Skeletal muscle cell (primary cell): Measurements from ENCODE around the gene RPL18A.

Experiments used
- DNase-seq: peaks from one replicate; pipeline ENCODE4 v3.0.0-alpha.2; 2010; ENCODE audit warnings: low read depth
- H3K4me3 ChIP-seq: 2 replicates; pipeline ENCODE4 v1.5.1; 2011; ENCODE audit warnings: low read depth, mild to moderate bottlenecking, control low read depth, low read length, moderate library complexity

RPL18A gene

DNA sequence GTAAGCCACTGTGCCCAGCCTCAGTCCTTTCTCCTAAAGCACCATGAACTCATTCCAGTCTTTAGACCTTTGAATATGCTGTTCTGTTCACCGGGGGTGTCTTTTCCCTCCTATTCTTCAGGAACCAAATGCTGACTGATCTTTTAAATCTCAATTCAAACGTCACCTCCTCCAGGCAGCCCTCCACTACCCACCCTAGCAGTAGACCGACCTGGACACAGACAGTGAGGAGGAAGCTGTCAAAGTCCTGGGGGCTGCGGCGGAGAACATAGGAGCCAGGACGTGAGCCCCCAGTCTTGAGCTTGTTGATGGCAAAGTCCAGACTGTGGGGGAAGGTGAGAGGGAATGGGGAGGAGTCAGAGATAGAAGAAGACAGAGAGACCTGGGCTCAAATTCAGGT lies 19.7 kb upstream of the RPL18A start:
- no peak for DNase-seq
- no peak overlapping the region for H3K4me3 ChIP-seq

DNA sequence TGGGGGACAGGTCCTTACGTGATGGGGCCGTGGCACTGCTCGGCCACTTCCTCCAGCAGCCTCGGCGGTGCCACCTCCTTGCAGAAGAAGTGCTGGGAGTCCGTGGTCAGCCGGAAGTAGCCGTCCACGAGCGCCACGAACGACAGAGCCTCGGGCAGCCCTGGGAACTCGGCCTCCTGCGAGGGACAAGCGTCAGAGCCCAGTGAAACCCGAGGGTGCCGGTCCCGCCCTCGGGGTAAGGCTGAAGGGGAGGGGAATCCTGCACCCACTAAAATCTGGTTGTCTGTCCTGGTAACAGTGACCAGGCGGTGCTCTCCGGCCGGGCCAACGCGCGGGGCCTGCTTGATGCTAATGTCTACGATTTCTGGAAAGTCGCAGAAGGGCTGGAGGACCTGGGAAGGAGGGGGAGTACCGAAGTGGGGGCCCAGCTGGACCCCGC lies 18.3 kb upstream of the RPL18A start:
- peak overlapping the region; percentile 49 for H3K4me3 ChIP-seq
- no peak for DNase-seq

DNA sequence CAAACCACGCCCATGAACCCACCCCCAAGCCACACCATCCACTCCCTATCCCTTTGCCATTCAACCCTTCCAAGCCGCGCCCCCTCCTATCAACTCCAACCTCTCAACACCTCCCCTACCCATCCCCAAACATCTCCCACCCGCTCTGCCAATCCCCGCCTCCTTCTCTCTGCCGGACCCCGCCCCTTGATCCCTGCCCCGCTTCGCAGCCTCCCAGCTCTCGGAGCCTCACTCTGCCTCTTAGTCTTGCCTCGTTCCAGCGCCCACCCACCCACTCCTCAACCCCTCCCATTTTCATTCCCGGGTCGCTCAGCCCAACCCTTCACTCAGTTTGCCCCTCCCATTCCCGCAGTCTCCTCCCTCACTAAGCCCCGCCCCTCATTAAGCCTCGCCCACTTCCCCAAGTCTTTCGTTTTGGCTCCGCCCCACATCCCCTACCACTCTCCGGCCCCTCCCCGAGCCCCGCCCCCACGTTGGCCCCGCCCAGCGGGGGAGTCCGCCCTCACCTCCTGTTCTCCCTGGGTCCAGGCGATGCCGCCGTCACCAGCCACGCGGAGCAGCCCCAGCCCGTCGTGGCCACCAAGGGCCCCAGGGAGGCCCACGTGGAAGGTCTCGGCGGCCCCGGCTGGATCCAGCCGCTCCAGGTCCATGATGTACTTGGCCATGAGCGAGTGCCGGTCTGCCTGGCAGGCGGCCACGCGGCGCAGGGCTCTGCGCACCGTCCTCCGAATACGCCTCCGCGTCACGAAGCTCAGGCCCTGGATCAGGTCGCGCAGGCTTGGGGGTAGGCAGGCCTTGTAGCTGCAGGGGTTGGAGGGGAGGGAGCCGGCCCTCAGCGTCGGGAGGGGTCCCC lies 17.7 kb upstream of the RPL18A start:
- peak; percentile 57 for DNase-seq
- peak overlapping the region; percentile 49 for H3K4me3 ChIP-seq

DNA sequence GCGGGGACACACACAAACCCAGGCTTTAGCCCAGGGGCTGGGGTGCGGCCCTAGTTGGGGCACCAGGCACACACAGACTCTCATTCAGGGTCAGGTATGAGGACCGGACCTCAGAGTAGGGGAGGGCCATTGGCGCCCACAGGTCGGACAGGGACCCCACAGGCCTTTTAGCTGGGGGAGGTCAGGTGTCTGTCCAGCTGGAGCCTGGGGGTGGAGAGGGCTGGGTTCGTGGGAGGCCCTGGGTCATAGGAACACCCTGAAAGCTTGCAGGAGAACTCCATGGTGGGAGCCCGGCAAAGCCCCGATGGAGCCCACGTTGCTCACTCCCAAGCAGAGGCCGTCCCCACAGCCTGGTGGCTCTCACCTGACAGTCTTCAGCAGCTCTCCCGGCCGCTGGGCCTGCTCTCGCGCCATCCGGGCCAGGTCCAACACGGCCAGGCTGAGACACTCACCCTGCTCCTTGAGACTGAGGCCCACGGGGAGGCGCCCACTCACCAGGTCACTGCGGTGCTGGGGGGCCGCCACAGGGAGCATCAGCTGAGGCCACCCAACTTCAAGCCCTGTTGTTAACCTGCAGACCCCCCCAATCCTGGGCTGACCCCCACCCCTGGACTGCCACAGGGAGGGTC lies 16.9 kb upstream of the RPL18A start:
- DNase-seq, result no peak
- H3K4me3 ChIP-seq, result peak overlapping the region; percentile 49

DNA sequence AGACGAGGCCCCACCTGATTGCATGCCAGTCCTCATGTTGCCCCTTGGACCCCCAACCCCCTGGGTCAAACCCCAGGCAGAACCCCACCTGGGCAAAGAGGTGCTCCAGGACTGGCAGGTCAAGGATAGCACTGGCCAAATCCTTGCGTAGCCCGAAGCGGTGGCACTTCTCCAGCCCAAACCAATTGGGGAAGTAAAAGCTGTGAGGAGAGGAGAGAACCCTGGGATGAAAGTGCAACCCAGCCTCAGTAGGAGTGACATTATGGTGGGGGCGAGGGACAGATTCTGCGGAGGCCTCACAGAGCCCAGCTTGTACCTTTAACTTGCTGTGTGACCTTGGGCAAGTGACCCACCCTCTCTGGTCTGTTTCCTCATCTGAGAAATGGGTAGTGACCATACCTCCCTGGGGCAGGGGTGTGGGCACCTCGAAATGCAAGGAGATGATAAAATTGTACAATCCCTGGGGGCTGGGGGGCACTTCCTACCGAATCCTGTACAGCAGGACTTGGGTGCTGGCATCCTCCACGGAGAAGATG lies 16.4 kb upstream of the RPL18A start:
- no peak for DNase-seq
- no peak overlapping the region for H3K4me3 ChIP-seq

DNA sequence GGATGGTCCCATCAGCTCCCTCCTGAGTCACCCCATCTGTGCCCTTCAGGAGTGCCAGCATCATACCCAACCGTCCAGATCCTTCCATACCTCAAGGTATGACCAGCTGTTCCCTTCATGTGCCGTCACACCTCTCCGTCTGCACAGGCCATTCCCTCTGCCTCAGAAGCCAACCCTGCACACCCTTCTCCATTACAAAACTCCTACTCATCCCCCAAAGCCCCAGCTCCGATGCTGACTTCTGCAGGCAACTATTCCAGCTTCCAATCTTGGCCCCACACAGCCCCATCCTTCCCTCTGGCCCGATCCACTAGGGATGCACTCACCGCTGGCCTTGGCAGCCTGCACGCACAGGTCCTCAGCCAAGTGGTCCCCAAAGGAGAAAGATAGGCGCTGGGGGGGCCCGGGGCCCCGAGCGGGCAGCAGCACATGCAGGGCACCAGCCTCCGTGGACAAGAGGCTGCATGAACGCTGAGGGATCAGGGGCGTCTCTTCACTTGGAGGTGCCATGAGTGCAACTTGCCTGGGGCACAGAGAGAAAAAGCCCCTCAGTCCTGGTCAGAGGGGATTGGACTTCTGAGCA lies 15.7 kb upstream of the RPL18A start:
- H3K4me3 ChIP-seq, result no peak overlapping the region
- DNase-seq, result no peak

DNA sequence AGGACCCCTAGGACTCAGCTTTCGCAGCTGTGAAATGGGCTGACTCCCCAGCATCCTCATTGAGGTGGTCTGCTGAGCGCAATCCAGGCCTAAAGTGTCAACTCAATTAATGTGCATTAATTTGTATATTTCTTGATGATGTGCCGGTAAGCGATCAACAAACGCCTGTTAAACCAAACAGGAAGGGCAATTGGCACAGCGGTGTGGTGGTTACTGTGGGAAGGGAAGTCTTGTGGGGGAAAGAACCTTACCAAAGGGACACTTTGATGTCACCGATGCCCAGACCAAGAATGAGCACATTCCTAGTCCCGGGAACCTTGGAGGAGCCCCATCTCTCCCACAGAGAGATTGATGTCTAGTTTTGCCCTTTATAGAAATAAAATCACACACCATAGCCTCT lies 13.6 kb upstream of the RPL18A start:
- H3K4me3 ChIP-seq, result no peak overlapping the region
- DNase-seq, result no peak

DNA sequence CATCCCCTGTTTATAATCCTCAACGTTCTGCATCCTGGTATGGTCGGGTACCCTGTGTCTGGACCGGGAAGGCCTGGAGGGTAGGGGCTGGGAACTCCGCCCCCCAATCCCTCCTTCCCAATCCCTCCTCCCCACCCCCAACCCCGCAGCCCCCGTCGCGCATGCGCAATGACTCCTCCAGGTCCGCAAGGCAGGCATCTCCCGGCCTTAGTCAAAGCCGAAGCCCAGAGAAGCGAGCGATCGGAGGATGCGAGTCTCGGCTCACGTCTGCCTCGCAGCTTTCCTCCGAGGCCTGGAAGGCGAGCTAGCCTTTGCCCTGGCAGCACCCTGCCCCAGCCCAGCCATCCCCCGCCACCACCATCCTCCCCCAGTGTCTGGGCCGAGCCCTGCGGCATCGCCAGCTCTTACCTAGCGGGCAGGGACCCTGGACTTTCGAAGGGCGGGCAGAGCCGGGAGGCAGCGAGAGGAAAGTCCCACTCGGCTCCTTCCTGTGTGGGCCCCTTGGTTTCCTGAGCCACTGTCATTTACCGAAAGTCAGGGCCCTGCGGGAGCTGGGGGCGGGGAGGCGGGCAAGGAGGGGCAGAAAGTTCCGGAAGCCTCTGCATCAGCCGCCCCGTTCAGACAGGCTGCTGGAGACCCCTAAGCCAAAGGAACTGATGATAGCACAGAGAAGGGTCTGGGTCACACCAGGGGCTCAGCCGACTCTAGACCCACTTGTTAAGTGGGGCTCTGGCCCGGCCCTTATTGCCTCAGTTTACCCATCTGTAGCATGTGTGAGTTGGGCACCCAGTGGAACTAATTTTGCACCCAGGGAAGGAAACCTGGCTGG lies 12.0 kb upstream of the RPL18A start, which contains the start of gene JAK3:
Gene JAK3 (minus strand): TSS at position 445 of the 829 bp plus-strand sequence. CDS start 3,565 bp downstream, outside the sequence.
- DNase-seq, result no peak
- H3K4me3 ChIP-seq, result peak within 1 kb of the TSS; percentile 44

DNA sequence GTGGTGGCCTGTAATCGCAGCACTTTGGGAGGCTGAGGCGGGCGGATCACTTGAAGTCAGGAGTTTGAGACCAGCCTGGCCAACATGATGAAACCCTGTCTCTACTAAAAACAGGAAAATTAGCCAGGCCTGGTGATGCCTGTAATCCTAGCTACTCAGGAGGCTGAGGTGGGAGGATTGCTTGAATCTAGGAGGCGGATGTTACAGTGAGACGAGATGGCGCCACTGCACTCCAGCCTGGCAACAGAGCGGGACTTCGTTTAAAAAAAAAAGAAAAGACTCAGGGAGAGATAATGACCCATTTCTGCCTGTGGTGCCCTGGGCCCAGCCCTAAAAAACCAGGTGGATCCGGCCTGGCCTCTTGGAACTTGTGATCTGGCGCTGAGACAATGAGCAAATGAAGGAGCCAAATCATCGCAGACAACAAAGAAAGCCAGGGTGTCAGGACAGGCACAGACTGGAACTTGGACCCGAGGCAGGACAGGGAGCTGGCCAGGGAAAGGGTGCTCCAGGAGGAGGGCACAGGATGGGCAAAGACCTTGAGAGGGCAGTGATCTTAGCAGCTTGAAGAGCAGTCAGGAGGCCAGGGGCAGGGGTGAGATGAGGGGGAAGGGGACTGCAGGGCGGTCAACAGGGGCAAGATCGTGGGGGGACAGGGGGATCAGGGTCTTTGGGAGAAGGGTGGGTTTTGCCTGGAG lies 11.0 kb upstream of the RPL18A start:
- no peak for DNase-seq
- no peak overlapping the region for H3K4me3 ChIP-seq

DNA sequence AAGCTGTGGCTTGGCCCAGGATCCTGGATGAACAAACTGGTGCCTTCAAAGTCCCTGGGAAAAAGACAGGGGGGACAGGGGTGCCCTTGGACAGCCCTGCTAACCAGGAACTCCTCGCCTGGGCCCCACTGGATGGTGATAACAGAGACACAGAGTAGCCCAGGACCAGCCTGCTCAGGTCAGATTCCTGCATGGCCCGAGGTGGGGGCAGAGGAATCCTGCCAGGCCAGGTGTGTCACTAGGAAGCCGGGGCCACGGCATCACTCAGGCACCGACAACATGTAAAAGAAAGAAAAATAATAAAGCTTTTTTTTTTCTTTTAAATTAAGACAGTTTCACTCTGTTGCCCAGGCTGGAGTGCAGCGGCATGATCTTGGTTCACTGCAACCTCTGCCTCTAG lies 5.6 kb upstream of the RPL18A start:
- H3K4me3 ChIP-seq, result no peak overlapping the region
- DNase-seq, result no peak

DNA sequence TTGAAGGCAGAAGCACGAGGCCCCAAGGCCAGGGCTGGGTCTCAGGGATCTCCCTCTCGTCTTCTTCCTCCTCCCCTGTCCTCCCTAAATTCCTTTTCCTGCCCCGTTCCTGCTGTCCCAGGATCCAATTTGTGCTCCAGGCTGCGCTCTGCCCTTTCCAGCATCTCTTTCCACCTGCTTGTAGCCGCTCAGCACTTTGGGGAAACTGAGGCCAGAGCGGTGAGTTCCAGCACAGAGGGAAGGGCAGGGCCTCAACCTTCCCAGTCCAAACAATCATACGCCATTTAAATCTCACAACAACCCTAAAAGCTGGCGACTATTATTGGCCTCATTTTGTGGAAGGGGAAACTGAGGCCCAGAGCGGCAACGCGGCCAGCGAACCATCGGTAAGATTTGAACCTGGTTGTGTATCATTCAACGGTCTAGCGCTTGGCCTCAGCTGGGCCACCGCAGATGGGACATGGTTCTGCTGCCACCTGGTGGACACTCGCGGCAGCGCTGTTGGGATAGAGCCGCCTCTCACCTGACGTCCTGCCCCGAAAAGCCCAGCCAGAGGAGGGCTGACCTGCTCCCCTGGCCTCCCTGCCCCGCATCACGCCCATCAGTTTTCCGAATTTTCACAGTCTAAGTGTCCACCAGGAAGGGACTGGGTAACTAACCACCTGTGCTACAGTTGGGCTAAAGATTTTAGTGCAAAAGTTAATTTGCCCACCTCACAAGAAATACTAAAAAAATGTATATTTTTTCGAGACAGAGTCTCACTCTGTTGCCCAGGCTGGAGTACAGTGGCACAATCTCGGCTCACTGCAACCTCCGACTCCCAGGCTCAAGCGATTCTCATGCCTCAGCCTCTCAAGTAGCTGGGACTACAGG lies 4.2 kb upstream of the RPL18A start:
- no peak overlapping the region for H3K4me3 ChIP-seq
- no peak for DNase-seq

DNA sequence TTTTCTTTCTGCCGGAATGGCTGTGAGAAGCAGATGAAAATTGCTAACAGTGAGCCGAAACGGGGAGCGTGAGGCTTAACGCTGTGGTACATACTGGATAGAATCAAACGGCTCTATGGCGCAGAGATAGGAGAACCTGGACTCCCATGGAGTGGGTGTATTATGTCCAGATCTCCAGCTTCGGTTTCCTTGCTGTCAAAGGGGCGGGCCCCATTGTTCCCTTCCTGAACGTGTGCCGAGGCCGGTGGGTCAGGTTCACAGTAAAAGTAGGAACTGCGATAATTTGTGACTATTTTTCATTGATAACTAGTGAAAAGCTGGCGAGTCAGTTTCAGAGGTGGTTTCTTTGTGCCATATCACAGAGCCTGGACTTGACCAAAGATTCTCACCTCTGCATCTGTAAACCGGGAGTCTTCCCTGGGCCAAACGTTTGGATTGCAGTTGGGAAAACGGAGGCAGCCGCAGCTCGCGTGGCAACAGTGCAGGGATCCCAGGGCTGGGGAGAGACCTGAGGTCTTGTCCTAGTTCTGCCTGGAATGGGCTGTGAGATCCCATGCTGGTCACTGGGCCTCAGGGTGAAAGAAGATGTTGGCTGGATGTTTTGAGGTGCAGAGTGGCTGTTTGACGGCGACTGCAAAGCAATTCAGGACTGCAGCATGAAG lies 752 bp downstream of the RPL18A start:
- no peak for DNase-seq
- peak overlapping the region; percentile 100 for H3K4me3 ChIP-seq

DNA sequence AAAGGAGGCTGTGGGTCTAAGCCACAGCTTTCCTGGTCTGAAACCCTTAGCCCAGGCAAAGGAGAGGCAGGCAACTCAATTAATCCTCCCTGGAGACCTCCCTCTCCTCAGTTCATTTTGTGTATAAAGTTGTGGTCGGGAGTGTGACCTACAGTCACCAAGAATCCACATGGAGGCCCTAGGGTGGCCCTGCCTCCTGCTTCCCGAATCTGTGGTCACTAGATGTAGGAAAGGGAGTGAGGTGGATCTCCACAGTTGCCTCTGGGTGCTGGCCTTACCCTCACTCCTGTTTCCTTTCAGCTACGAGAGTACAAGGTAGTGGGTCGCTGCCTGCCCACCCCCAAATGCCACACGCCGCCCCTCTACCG lies 1.3 kb downstream of the RPL18A start:
- peak overlapping the region; percentile 100 for H3K4me3 ChIP-seq
- DNase-seq, result no peak

DNA sequence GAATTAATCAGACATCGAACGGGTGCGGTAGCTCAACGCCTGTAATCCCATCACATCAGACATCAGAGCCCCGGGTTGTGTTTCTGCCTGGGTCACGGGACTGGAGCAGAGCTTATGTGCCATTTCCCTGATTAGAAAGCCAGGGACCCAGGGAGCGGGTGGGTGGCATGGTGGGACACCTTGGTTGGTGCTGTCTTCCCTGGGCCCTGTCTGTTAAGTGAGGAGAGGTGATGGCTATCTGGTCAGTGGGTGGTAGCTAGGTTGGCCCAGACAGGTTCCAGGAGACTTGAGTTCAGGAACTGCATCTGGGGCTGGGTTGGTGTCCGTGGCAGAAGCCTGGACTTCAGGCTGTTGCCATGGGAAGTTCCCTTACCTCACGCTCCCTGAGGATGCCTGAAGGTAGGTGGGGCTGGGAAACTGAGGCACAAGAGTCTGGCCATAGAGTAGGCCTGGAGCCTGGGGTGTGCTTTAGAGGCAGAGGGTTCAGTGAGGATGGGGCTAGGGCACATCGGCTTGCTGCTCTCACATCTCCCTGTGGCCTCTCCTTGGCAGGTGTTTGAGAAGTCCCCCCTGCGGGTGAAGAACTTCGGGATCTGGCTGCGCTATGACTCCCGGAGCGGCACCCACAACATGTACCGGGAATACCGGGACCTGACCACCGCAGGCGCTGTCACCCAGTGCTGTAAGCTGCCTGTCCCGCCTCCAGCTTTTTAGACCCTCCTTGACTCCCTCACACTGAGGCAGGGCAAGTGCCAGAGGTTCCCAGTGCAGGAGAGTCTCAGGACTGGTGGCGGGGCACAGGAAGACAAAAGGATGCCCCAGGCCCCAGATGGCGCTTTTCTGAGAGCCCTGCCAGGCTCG lies 2.1 kb downstream of the RPL18A start:
- DNase-seq, result no peak
- H3K4me3 ChIP-seq, result peak overlapping the region; percentile 100

DNA sequence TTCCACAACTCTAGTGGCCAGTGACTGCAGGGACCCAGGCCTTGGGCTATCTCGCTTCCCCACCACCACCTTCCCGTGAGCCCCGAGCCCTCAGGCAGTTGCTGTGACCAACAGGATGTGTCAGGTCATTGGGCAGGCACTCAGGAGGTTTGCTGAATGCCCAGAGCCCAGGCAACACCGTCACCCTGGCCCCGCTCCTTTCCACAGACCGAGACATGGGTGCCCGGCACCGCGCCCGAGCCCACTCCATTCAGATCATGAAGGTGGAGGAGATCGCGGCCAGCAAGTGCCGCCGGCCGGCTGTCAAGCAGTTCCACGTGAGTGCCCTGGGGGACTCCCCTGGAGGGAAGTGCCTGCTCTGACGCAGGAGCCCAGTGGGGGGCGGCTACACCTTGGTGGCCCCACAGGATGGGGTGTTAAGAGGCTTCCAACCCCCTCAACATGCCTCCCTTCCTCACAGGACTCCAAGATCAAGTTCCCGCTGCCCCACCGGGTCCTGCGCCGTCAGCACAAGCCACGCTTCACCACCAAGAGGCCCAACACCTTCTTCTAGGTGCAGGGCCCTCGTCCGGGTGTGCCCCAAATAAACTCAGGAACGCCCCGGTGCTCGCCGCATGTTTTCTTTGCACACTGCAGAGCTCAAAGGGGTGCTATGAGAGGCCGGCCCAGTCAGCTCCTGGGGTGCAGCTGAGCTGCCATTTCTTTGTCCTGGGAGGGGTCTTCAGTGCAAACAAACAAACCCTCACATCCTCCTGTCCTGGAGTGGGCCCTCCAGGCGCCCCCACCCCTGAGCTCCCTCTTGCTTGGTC lies 3.2 kb downstream of the RPL18A start:
- no peak for DNase-seq

More for the DNA sequence above, 3.2 kb downstream of the RPL18A start:
- no peak overlapping the region for H3K4me3 ChIP-seq
